Muscle of leg (tissue), 11 donors: ENCODE measurements around the gene PRDM16. TPM values are rescaled to one million over a fixed set of nuclear protein-coding genes. Genes with fewer than 3 reads are reported as not detected.
"Not testable (repeated sequence)": the region's sequence is repeated elsewhere in the genome, so short reads cannot be mapped to it uniquely, and the experiment has no call there.

Experiments used
- DNase-seq: peaks from one replicate; pipeline ENCODE4 v3.0.0; 2013
- H3K27ac ChIP-seq: one replicate; pipeline ENCODE4 v1.5.1; 2013; ENCODE audit warnings: mild to moderate bottlenecking, low read length, control low read depth
- H3K27me3 ChIP-seq: one replicate; pipeline ENCODE4 v1.6.1; 2013; ENCODE audit warnings: low read length; ENCODE audit not compliant: control insufficient read depth, insufficient read depth
- H3K36me3 ChIP-seq: one replicate; pipeline ENCODE4 v1.6.1; 2013; ENCODE audit warnings: low read length; ENCODE audit not compliant: control insufficient read depth, insufficient read depth
- H3K4me1 ChIP-seq: one replicate; pipeline ENCODE4 v1.6.1; 2013; ENCODE audit warnings: low read length; ENCODE audit not compliant: control insufficient read depth, insufficient read depth
- H3K4me3 ChIP-seq: one replicate; pipeline ENCODE4 v1.5.1; 2013; ENCODE audit warnings: low read length, control low read depth
- H3K9me3 ChIP-seq: replicated peaks from 2 replicates; pipeline ENCODE4 v1.6.1; 2013; ENCODE audit warnings: low read depth, low read length; ENCODE audit not compliant: control insufficient read depth
- WGBS: methylation state at CpG from one replicate; pipeline ENCODE4 v1.1.5; 2013; ENCODE audit warnings: missing lambda C conversion rate; ENCODE audit not compliant: insufficient coverage; 5-methylcytosine and 5-hydroxymethylcytosine counted together
- polyA plus RNA-seq, 8 donors: library from polyadenylated mRNA; unstranded; fragments of 120-200 nt; gene quantifications; one replicate each; pipeline versions ENCODE4 v1.2.1 to v1.2.3, GENCODE V29; 2013; ENCODE audit warnings: inconsistent platforms in 1 of 8, low replicate concordance in 1 of 8; ENCODE audit not compliant: insufficient read length in 8 of 8, insufficient read depth in 1 of 8
- total RNA-seq: library from RNA; stranded (reverse); fragments of 120-200 nt; gene quantifications from one replicate; pipeline ENCODE4 v1.2.4, GENCODE V29; 2013

PRDM16 gene
- total and polyA plus RNA-seq, 9 donors: 0.43 to 1.9 (median 0.95) TPM

- no peaks in the 10 kb centered on the region for H3K9me3 ChIP-seq
- H3K27ac ChIP-seq: no peak overlapping the region
- H3K4me3 ChIP-seq: no peak overlapping the region
- no peaks in the 10 kb centered on the region for H3K36me3 ChIP-seq
- peaks cover 13% of the 10 kb centered on the region for H3K4me1 ChIP-seq
- WGBS: 69% methylated on average over 14 of the region's 24 CpGs
- peaks cover 47% of the 10 kb centered on the region for H3K27me3 ChIP-seq
- DNase-seq: peak; percentile 13
Measured at GRCh38 chr1:3282656-3283430, 213.8 kb downstream of the PRDM16 start.

GRCh38 chr1:3283849-3284248 is 214.8 kb downstream of the PRDM16 start:
- WGBS: 12% methylated on average over 22 of the region's 22 CpGs
- Histone ChIP-seq H3K9me3 (no peaks in the 10 kb centered on the region), H3K27ac (no peak overlapping the region), H3K4me3 (no peak overlapping the region), H3K27me3 (peaks cover 47% of the 10 kb centered on the region), H3K4me1 (peaks cover 13% of the 10 kb centered on the region), H3K36me3 (no peaks in the 10 kb centered on the region)
- DNase-seq: peak; percentile 29

DNA sequence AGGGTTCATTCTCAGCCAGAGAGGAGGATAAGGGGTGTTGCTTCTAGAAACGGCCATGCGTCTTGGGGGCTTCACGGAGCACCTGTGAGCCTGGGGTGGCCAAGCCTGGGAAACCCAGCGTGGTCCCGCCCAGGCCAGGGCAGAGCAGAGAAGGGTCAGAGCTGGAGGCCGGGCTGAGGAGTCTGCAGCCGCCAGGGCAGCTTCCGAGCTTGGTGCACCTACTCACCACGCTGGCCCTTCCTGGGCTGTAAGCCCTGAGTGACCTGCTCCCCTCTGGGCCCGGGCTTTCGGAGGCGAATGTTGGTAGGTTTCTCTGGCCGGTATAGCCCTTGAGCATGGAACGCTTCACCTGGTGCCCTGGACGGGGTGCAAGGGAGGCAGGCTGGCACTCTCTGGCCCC is 215.7 kb downstream of the PRDM16 start:
- H3K4me1 ChIP-seq: peaks cover 13% of the 10 kb centered on the region
- no peak overlapping the region for H3K27ac ChIP-seq
- H3K27me3 ChIP-seq: peaks cover 47% of the 10 kb centered on the region
- no peaks in the 10 kb centered on the region for H3K9me3 ChIP-seq
- DNase-seq: no peak
- H3K36me3 ChIP-seq: no peaks in the 10 kb centered on the region
- H3K4me3 ChIP-seq: no peak overlapping the region
- 83% methylated on average over 15 of the region's 15 CpGs for WGBS

DNA sequence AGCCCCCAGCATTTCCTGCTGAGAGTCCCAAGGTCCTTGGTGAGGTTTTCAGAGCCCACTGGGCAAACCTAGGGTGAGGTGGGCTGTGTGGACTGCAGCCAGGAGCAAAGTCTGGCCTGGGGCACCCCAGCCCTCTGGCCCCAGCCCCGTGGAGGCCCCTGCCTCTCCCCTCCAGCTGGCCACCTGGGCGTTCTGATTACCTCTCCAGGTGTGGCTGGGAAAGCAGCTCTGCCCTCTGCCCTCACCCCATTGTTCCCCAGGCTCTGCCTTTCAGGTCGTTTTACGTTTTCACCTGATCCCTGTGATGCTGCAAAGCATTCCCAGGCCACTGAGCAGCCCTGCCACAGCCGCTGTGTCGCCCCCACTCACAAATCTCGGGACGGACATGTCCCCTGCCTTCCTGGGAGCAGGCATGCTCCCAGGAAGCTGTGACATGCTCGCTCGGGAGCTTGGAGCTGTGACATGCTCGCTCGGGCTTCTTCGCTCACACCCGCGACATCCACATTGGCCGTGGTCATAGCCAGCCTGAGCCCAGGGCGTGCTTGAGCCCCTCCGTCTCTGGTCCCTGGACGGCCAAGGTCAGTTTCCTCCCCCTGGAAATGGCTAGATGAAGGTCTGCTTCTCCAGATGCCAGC is 216.2 kb downstream of the PRDM16 start:
- WGBS: 61% methylated on average over 19 of the region's 19 CpGs
- peaks cover 45% of the 10 kb centered on the region for H3K27me3 ChIP-seq

DNA sequence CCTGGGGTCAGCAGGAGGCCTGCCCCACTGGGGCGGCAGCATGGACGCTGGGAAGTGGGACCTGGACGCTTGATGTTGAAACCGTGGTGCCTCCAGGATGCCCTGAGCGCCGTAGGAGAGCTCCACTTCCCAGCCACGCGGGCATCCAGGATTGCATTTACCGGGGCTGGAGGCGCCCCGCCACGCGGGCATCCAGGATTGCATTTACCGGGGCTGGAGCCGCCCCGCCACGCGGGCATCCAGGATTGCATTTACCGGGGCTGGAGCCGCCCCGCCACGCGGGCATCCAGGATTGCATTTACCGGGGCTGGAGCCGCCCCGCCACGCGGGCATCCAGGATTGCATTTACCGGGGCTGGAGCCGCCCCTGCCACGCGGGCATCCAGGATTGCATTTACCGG is 218.1 kb downstream of the PRDM16 start:
- peaks cover 42% of the 10 kb centered on the region for H3K27me3 ChIP-seq
- not testable (repeated sequence) for DNase-seq, H3K27ac ChIP-seq, H3K4me3 ChIP-seq, H3K9me3 ChIP-seq, H3K36me3 ChIP-seq
- 93% methylated on average over 24 of the region's 33 CpGs for WGBS
- peaks cover 19% of the 10 kb centered on the region for H3K4me1 ChIP-seq

More for the DNA sequence above, 216.2 kb downstream of the PRDM16 start:
- Histone ChIP-seq H3K9me3 (no peaks in the 10 kb centered on the region), H3K36me3 (no peaks in the 10 kb centered on the region), H3K4me1 (peaks cover 13% of the 10 kb centered on the region), H3K27ac (no peak overlapping the region), H3K4me3 (no peak overlapping the region)
- no peak for DNase-seq

DNA sequence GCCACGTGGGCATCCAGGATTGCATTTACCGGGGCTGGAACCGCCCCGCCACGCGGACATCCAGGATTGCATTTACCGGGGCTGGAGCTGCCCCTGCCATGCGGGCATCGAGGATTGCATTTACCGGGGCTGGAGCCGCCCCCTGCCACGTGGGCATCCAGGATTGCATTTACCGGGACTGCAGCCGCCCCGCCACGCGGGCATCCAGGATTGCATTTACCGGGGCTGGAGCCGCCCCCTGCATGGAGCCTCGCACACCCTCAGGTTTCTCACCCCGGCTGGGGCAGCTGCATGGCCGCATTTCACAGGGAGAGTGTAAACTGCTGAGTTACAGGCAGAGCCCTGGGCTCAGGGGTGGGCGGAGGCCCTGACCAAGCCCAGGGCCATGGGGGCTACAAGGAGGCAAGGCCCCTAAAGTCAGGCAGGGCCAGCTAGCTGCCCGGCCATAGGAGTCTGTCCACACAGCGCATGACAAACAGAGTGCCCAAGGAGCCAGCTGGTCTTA is 218.7 kb downstream of the PRDM16 start:
- Histone ChIP-seq H3K4me1 (peaks cover 16% of the 10 kb centered on the region), H3K27me3 (peaks cover 41% of the 10 kb centered on the region), H3K4me3 (no peak overlapping the region), H3K36me3 (no peaks in the 10 kb centered on the region), H3K9me3 (no peaks in the 10 kb centered on the region), H3K27ac (no peak overlapping the region)
- WGBS: 86% methylated on average over 24 of the region's 25 CpGs
- no peak for DNase-seq

GRCh38 chr1:3289502-3289901 is 220.5 kb downstream of the PRDM16 start:
- 93% methylated on average over 9 of the region's 12 CpGs for WGBS
- Histone ChIP-seq H3K9me3 (no peaks in the 10 kb centered on the region), H3K27ac (no peak overlapping the region), H3K4me1 (peaks cover 6% of the 10 kb centered on the region), H3K36me3 (no peaks in the 10 kb centered on the region), H3K4me3 (no peak overlapping the region), H3K27me3 (peaks cover 38% of the 10 kb centered on the region)
- DNase-seq: no peak

- WGBS: 59% methylated on average over 15 of the region's 17 CpGs
Measured at GRCh38 chr1:3290438-3290837, 221.4 kb downstream of the PRDM16 start.

GRCh38 chr1:3290915-3291314 is 221.9 kb downstream of the PRDM16 start:
- Histone ChIP-seq H3K27ac (no peak overlapping the region), H3K9me3 (no peaks in the 10 kb centered on the region), H3K4me1 (peaks cover 6% of the 10 kb centered on the region), H3K27me3 (peaks cover 35% of the 10 kb centered on the region), H3K4me3 (no peak overlapping the region), H3K36me3 (no peaks in the 10 kb centered on the region)
- 70% methylated on average over 11 of the region's 15 CpGs for WGBS
- DNase-seq: no peak

More at GRCh38 chr1:3290438-3290837, 221.4 kb downstream of the PRDM16 start:
- peaks cover 38% of the 10 kb centered on the region for H3K27me3 ChIP-seq
- no peaks in the 10 kb centered on the region for H3K36me3 ChIP-seq
- H3K4me1 ChIP-seq: peaks cover 6% of the 10 kb centered on the region
- DNase-seq: no peak
- H3K9me3 ChIP-seq: no peaks in the 10 kb centered on the region
- no peak overlapping the region for H3K4me3 ChIP-seq
- H3K27ac ChIP-seq: no peak overlapping the region

GRCh38 chr1:3292051-3292722 is 223.2 kb downstream of the PRDM16 start:
- WGBS: 80% methylated on average over 32 of the region's 33 CpGs
- H3K27me3 ChIP-seq: peaks cover 37% of the 10 kb centered on the region
- H3K27ac ChIP-seq: no peak overlapping the region
- peaks cover 6% of the 10 kb centered on the region for H3K4me1 ChIP-seq
- no peak overlapping the region for H3K4me3 ChIP-seq
- H3K9me3 ChIP-seq: no peaks in the 10 kb centered on the region
- no peaks in the 10 kb centered on the region for H3K36me3 ChIP-seq
- no peak for DNase-seq
